GM21723 (cell line): ENCODE measurements around the gene UNC5B.
"Not testable (repeated sequence)": the region's sequence is repeated elsewhere in the genome, so short reads cannot be mapped to it uniquely, and the experiment has no call there.

Experiments
- ATAC-seq: cut with Tn5 transposase; IDR thresholded peaks from one replicate; pipeline ENCODE4 v1.9.1; 2021; ENCODE audit warnings: mild to moderate bottlenecking, moderate library complexity; ENCODE audit not compliant: unreplicated experiment

The UNC5B gene

GRCh38 chr10:71295641-71296040 lies 83.3 kb downstream of the UNC5B start:
- no peak for ATAC-seq

- no peak for ATAC-seq
These were observed 83.7 kb downstream of the UNC5B start for GRCh38 chr10:71296086-71296485.

- not testable (repeated sequence) for ATAC-seq
These were observed 84.4 kb downstream of the UNC5B start for GRCh38 chr10:71296811-71297210.

- no peak for ATAC-seq
These were observed 85.0 kb downstream of the UNC5B start for GRCh38 chr10:71297343-71297742.

- ATAC-seq: no peak
These were observed 86.9 kb downstream of the UNC5B start for GRCh38 chr10:71299071-71299785.

GRCh38 chr10:71300555-71301370 lies 88.4 kb downstream of the UNC5B start:
- ATAC-seq: no peak

- ATAC-seq: no peak
These were observed 89.1 kb downstream of the UNC5B start for GRCh38 chr10:71301371-71301916.

- no peak for ATAC-seq
These were observed 90.1 kb downstream of the UNC5B start for GRCh38 chr10:71302451-71302850.

- no peak for ATAC-seq
These were observed 90.7 kb downstream of the UNC5B start for GRCh38 chr10:71302874-71303568.

- ATAC-seq: no peak
These were observed 91.2 kb downstream of the UNC5B start for GRCh38 chr10:71303569-71303907.

- ATAC-seq: no peak
These were observed 92.5 kb downstream of the UNC5B start for GRCh38 chr10:71304914-71305313.

GRCh38 chr10:71306979-71307378 lies 94.6 kb downstream of the UNC5B start:
- no peak for ATAC-seq

- ATAC-seq: no peak
These were observed 95.2 kb downstream of the UNC5B start for GRCh38 chr10:71307469-71308085.

GRCh38 chr10:71308244-71308643 lies 95.9 kb downstream of the UNC5B start:
- ATAC-seq: no peak

- no peak for ATAC-seq
These were observed 96.6 kb downstream of the UNC5B start for GRCh38 chr10:71308985-71309384.

GRCh38 chr10:71309919-71310318 lies 97.5 kb downstream of the UNC5B start:
- no peak for ATAC-seq

GRCh38 chr10:71312220-71312619 lies 99.8 kb downstream of the UNC5B start:
- ATAC-seq: no peak

GRCh38 chr10:71312811-71313789 lies 100.7 kb downstream of the UNC5B start:
- no peak for ATAC-seq

GRCh38 chr10:71314028-71314693 lies 101.8 kb downstream of the UNC5B start:
- ATAC-seq: no peak
